ENCODE data around the gene TGFBI. TPM values are rescaled to one million over a fixed set of nuclear protein-coding genes. Genes with fewer than 3 reads are reported as not detected.

Gene TGFBI
- total and polyA plus RNA-seq, 7 donors, result 18.8 to 35.9 (median 28.3) TPM

DNA sequence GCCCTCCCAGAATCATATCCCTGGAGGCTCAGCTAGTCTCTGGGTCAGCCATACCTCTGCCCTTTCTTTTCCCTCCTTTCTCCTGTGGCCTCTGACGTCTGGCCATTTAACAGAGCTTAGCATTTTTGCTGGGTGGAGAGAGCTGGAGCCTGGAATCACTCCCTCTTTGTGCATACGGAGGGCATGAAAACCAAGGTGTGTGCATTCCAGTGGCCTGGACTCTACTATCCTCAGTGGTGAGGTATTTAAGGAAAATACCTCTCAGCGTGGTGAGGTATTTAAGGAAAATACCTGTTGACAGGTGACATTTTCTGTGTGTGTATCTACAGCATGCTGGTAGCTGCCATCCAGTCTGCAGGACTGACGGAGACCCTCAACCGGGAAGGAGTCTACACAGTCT lies 27.5 kb downstream of the TGFBI start:
- no peaks in the 10 kb centered on the region for H3K4me1 ChIP-seq
- H3K4me3 ChIP-seq, result no peak overlapping the region
- TF ChIP-seq, protein P1, sequence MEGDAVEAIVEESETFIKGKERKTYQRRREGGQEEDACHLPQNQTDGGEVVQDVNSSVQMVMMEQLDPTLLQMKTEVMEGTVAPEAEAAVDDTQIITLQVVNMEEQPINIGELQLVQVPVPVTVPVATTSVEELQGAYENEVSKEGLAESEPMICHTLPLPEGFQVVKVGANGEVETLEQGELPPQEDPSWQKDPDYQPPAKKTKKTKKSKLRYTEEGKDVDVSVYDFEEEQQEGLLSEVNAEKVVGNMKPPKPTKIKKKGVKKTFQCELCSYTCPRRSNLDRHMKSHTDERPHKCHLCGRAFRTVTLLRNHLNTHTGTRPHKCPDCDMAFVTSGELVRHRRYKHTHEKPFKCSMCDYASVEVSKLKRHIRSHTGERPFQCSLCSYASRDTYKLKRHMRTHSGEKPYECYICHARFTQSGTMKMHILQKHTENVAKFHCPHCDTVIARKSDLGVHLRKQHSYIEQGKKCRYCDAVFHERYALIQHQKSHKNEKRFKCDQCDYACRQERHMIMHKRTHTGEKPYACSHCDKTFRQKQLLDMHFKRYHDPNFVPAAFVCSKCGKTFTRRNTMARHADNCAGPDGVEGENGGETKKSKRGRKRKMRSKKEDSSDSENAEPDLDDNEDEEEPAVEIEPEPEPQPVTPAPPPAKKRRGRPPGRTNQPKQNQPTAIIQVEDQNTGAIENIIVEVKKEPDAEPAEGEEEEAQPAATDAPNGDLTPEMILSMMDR (IDR thresholded peaks at IDR 0.05), result no peak
- ATAC-seq, result no peak
- no peaks in the 10 kb centered on the region for H3K9me3 ChIP-seq
- WGBS, 3 donors, result 92 to 96% (median 95%) methylated on average over 5 of the region's 5 CpGs
- no peak overlapping the region for H3K27ac ChIP-seq
- peaks cover 0 to 19% of the 10 kb centered on the region in 2 donors for H3K36me3 ChIP-seq (ENCODE audit: insufficient read depth in 1 of 2, low read depth in 1 of 2)
- DNase-seq, result no peak
- intact Hi-C loops (cut with DNase I), result loop anchor here in 1 of 2 donors (5.0 kb wide), 1 partner anchor 79 kb away; no protein-coding TSS in a partner anchor
- H3K27me3 ChIP-seq (ENCODE audit: insufficient read depth in 3 of 3, low read length in 2 of 3), result no peaks in the 10 kb centered on the region

DNA sequence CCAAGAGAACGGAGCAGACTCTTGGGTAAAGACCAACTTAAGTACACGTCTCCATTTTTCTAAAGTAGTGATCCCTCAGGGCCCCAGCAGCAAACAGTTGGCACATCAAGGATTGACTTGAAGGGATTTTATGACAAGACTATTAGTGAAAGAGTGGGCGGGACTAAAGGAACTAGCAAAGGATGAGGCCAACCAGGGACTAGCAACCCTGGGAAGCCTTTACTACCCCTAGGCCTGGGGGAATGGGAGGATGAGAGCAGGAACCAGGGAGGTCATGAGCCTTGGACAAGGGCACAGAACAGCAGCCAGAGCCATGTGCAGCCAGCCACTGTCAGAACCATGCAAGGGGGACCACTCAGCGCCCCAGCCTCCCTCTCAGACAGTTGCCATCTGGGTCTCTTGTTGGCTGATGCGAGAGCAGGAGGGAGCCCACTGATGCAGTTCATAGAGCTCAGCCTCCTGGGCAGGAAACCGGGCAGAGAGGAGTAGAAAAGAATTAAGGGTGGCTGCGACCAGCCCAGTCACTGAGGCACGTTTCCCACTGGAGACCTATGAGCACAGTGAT lies 28.1 kb downstream of the TGFBI start:
- no peak overlapping the region for H3K27ac ChIP-seq
- intact Hi-C loops (cut with DNase I), result loop anchor here in 1 of 2 donors (5.0 kb wide), 1 partner anchor 80 kb away; no protein-coding TSS in a partner anchor
- WGBS, 3 donors, result 76 to 91% (median 90%) methylated on average over 8 of the region's 8 CpGs

GRCh38 chr5:136057401-136058038 lies 28.7 kb downstream of the TGFBI start:
- DNase-seq, result no peak
- H3K4me3 ChIP-seq, result no peak overlapping the region
- H3K4me1 ChIP-seq, result no peaks in the 10 kb centered on the region
- H3K9me3 ChIP-seq, result no peaks in the 10 kb centered on the region
- no peak for ATAC-seq
- 48 to 61% (median 51%) methylated on average over 5 of the region's 5 CpGs for WGBS, 3 donors
- H3K27ac ChIP-seq, result peak overlapping the region; percentile 46
- H3K27me3 ChIP-seq (ENCODE audit: insufficient read depth in 3 of 3, low read length in 2 of 3), result no peaks in the 10 kb centered on the region
- TF ChIP-seq, protein P1 (IDR thresholded peaks at IDR 0.05), result no peak
- H3K36me3 ChIP-seq (ENCODE audit: insufficient read depth in 1 of 2, low read depth in 1 of 2), result peaks cover 0 to 29% of the 10 kb centered on the region in 2 donors
- intact Hi-C loops (cut with DNase I), result loop anchor here in 1 of 2 donors (5.0 kb wide), 1 partner anchor 80 kb away; no protein-coding TSS in a partner anchor

More for the DNA sequence above, 28.1 kb downstream of the TGFBI start:
- Histone ChIP-seq H3K9me3 (no peaks in the 10 kb centered on the region), H3K36me3 (ENCODE audit: insufficient read depth in 1 of 2, low read depth in 1 of 2) (peaks cover 0 to 24% of the 10 kb centered on the region in 2 donors), H3K4me3 (no peak overlapping the region), H3K27me3 (ENCODE audit: insufficient read depth in 3 of 3, low read length in 2 of 3) (no peaks in the 10 kb centered on the region), H3K4me1 (no peaks in the 10 kb centered on the region)
- TF ChIP-seq, protein P1 (IDR thresholded peaks at IDR 0.05), result no peak
- DNase-seq (no peak), ATAC-seq (no peak)

DNA sequence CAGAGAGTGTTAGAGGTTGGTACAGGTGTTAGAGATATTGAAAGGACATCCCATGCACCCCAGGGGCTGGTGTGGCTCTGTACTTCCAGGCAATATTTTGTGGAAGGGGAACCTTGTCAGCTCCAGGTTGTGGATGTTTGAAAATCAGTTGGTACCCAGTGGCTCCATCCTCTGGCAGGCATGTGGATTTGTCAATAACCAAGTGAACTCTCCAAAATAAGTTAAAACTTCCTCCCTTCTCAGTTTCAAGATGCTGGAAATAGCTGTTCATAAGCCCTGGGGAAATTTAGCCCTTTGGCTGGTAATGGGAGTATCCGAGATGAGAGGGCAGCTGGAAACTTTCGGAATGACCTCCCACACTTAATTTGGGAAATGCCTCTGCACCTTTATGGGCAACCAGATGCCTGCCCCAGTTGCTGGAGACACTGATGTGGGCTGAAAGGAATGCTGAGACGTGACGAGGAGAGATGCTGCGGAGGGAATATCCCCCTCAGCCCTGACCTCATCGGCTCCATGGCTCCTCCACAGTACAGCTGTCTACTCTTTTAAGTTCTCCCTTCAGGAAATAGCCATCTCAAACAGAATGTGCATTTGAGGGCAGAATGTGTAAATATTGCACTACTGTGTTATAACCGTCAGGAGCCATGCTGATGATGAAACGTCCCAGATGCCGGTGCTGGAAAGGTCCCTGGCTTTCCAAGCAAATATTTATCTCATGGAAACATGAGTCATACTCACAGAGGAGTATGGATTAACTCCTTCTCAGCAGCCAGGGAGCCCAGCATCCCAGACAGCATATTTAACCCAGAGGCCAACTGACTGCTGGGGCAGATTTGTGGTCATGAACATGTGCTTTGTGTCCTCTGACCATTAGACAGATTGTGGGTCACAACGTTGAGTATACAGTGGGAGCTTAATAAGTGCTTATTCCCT lies 29.5 kb downstream of the TGFBI start:
- Histone ChIP-seq H3K36me3 (ENCODE audit: insufficient read depth in 1 of 2, low read depth in 1 of 2) (peaks cover 0 to 29% of the 10 kb centered on the region in 2 donors), H3K9me3 (no peaks in the 10 kb centered on the region), H3K27ac (peak overlapping the region; percentile 60), H3K4me3 (no peak overlapping the region), H3K4me1 (no peaks in the 10 kb centered on the region), H3K27me3 (ENCODE audit: insufficient read depth in 3 of 3, low read length in 2 of 3) (no peaks in the 10 kb centered on the region)
- TF ChIP-seq, protein P1 (IDR thresholded peaks at IDR 0.05), result peak; percentile 19
- 12 to 28% (median 17%) methylated on average over 10 of the region's 10 CpGs for WGBS, 3 donors
- intact Hi-C loops (cut with DNase I), result loop anchor here in 1 of 2 donors (5.0 kb wide), 1 partner anchor 81 kb away; no protein-coding TSS in a partner anchor
- ATAC-seq, result peak; percentile 66 to 81 (median 74)
- DNase-seq, result peak; percentile 71 to 79
